Neural cell (in vitro differentiated cells): ENCODE data around the gene ZNF628. TPM values are rescaled to one million over a fixed set of nuclear protein-coding genes. Genes with fewer than 3 reads are reported as not detected.

ENCODE experiments used
- H2AFZ ChIP-seq: fragments of 200-600, 300-800 bp; sonication (generic), shearing (Covaris generic); 2 replicates; pipeline ENCODE4 v1.6.0; 2014; ENCODE audit warnings: low read depth, mild to moderate bottlenecking, antibody characterized with exemption, low read length, moderate library complexity
- H3F3A ChIP-seq: fragments of 200-600 bp; shearing (Covaris generic); 2 replicates; pipeline ENCODE4 v1.6.1; 2016; ENCODE audit warnings: mild to moderate bottlenecking, moderate library complexity, mixed read lengths, antibody characterized with exemption, low read length; ENCODE audit not compliant: insufficient read depth, poor library complexity, severe bottlenecking
- H3K27ac ChIP-seq: fragments of 200-600, 300-800 bp; sonication (generic), shearing (Covaris generic); 2 replicates; pipeline ENCODE4 v1.5.1; 2014; ENCODE audit warnings: mild to moderate bottlenecking, low read length, moderate library complexity
- H3K27me3 ChIP-seq: fragments of 300-800, 200-600 bp; sonication (generic), shearing (Covaris generic); 2 replicates; pipeline ENCODE4 v1.6.0; 2014; ENCODE audit warnings: mild to moderate bottlenecking, low read depth, low read length, moderate library complexity; ENCODE audit not compliant: insufficient read depth
- H3K36me3 ChIP-seq: fragments of 300-800, 200-600 bp; sonication (generic), shearing (Covaris generic); 2 replicates; pipeline ENCODE4 v1.5.1; 2014; ENCODE audit warnings: mild to moderate bottlenecking, antibody characterized with exemption, low read length, moderate library complexity; ENCODE audit not compliant: insufficient read depth
- H3K4me2 ChIP-seq: fragments of 300-800, 200-600 bp; sonication (generic), shearing (Covaris generic); 2 replicates; pipeline ENCODE4 v1.6.0; 2014; ENCODE audit warnings: mild to moderate bottlenecking, low read length
- H3K4me3 ChIP-seq: fragments of 300-800, 200-600 bp; sonication (generic), shearing (Covaris generic); 2 replicates; pipeline ENCODE4 v1.5.1; 2014; ENCODE audit warnings: mild to moderate bottlenecking, low read length, moderate library complexity
- H3K79me2 ChIP-seq: fragments of 200-600 bp; shearing (Covaris generic); replicated peaks from 2 replicates; pipeline ENCODE4 v1.6.0; 2014; ENCODE audit warnings: mild to moderate bottlenecking, low read length, moderate library complexity; ENCODE audit not compliant: insufficient read depth
- H3K9ac ChIP-seq: fragments of 300-800, 200-600 bp; sonication (generic), shearing (Covaris generic); 2 replicates; pipeline ENCODE4 v1.6.1; 2016; ENCODE audit warnings: mild to moderate bottlenecking, low read length, mixed read lengths
- H3K9me2 ChIP-seq: fragments of 200-600 bp; shearing (Covaris generic); 2 replicates; pipeline ENCODE4 v1.6.1; 2016; ENCODE audit warnings: mild to moderate bottlenecking, low read length, mixed read lengths; ENCODE audit not compliant: insufficient read depth
- H3K9me3 ChIP-seq: fragments of 200-600, 300-800 bp; sonication (generic), shearing (Covaris generic); 2 replicates; pipeline ENCODE4 v1.6.1; 2016; ENCODE audit warnings: mild to moderate bottlenecking, mixed run types, low read length, moderate library complexity, mixed read lengths
- H4K20me1 ChIP-seq: fragments of 200-600 bp; shearing (Covaris generic); 2 replicates; pipeline ENCODE4 v1.6.1; 2016; ENCODE audit warnings: mild to moderate bottlenecking, mixed run types; ENCODE audit not compliant: insufficient read depth
- EP300 ChIP-seq: fragments of 450-650 bp; conservative IDR thresholded peaks from 2 replicates; pipeline ENCODE4 v1.6.1; 2014; ENCODE audit warnings: antibody characterized with exemption, mild to moderate bottlenecking, moderate library complexity; ENCODE audit not compliant: poor library complexity, severe bottlenecking
- EZH2 ChIP-seq: fragments of 200-600, 300-800 bp; shearing (Covaris generic), sonication (generic); IDR thresholded peaks from 2 replicates; pipeline ENCODE4 v1.6.1; 2014; ENCODE audit warnings: antibody characterized with exemption, low read length, borderline replicate concordance, mild to moderate bottlenecking; ENCODE audit not compliant: insufficient read depth, poor library complexity, severe bottlenecking
- MXI1 ChIP-seq: fragments of 450-650 bp; conservative IDR thresholded peaks from 2 replicates; pipeline ENCODE4 v1.6.1; 2014; ENCODE audit warnings: antibody characterized with exemption, mild to moderate bottlenecking; ENCODE audit not compliant: poor library complexity, severe bottlenecking
- POLR2AphosphoS5 ChIP-seq: IDR thresholded peaks from 2 replicates; pipeline ENCODE4 v1.6.1; 2012
- RAD21 ChIP-seq: fragments of 450-650 bp; conservative IDR thresholded peaks from 2 replicates; pipeline ENCODE4 v1.6.1; 2014; ENCODE audit warnings: antibody characterized with exemption, mild to moderate bottlenecking, moderate library complexity
- REST ChIP-seq: IDR thresholded peaks from 2 replicates; pipeline ENCODE4 v1.6.1; 2012; ENCODE audit warnings: borderline replicate concordance
- SMC3 ChIP-seq: fragments of 450-650 bp; conservative IDR thresholded peaks from 2 replicates; pipeline ENCODE4 v1.6.1; 2014; ENCODE audit warnings: antibody characterized with exemption, mild to moderate bottlenecking, moderate library complexity; ENCODE audit not compliant: poor library complexity
- TAF1 ChIP-seq: IDR thresholded peaks from 2 replicates; pipeline ENCODE4 v1.6.1; 2012; ENCODE audit warnings: low read depth
- polyA plus RNA-seq: library from polyadenylated mRNA; depleted of rRNA; stranded (reverse); fragments of >200 nt; gene quantifications from 2 replicates; pipeline ENCODE4 v1.2.3, GENCODE V29; 2014
- TF ChIP-seq, protein P1 (sequence below): fragments of 450-650 bp; IDR thresholded peaks from 2 replicates; pipeline ENCODE4 v1.5.1; 2014; ENCODE audit warnings: antibody characterized with exemption, mild to moderate bottlenecking, moderate library complexity; ENCODE audit not compliant: poor library complexity, severe bottlenecking

Gene ZNF628
- polyA plus RNA-seq, 1 donor from 2014 or later = 0.37 TPM

DNA sequence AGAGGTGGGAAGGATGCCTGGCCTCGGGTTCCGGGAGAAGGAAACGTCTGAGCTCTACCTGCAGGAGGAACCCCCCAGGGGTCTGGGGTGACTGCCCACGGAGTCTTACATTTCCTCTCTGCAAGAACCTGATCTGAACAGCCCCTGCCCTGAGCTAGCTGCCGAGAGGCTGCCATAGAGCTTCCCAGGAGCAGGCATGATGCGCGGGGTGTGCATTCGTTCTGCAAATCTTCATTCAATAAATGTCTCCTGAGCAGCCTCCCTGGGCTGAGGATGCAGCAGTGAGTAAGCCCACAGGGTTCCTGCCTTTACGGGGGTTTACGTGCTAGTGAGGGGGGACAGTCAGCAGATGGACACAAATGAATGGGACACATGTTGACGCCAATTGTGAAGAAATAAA, 31.8 kb upstream of the ZNF628 start:
- Histone ChIP-seq H3K9me2 (no peaks in the 10 kb centered on the region), H3K79me2 (no peaks in the 10 kb centered on the region), H3F3A (no peaks in the 10 kb centered on the region), H3K36me3 (no peaks in the 10 kb centered on the region), H3K4me2 (no peak overlapping the region), H3K27me3 (peaks cover 53% of the 10 kb centered on the region), H3K9ac (no peak overlapping the region), H2AFZ (no peak overlapping the region), H3K27ac (no peak overlapping the region), H3K4me3 (peak overlapping the region; percentile 22), H4K20me1 (peaks cover 6% of the 10 kb centered on the region), H3K9me3 (no peaks in the 10 kb centered on the region)
- no peak for TF ChIP-seq TAF1
- TF ChIP-seq MXI1 = no peak
- TF ChIP-seq, protein P1, sequence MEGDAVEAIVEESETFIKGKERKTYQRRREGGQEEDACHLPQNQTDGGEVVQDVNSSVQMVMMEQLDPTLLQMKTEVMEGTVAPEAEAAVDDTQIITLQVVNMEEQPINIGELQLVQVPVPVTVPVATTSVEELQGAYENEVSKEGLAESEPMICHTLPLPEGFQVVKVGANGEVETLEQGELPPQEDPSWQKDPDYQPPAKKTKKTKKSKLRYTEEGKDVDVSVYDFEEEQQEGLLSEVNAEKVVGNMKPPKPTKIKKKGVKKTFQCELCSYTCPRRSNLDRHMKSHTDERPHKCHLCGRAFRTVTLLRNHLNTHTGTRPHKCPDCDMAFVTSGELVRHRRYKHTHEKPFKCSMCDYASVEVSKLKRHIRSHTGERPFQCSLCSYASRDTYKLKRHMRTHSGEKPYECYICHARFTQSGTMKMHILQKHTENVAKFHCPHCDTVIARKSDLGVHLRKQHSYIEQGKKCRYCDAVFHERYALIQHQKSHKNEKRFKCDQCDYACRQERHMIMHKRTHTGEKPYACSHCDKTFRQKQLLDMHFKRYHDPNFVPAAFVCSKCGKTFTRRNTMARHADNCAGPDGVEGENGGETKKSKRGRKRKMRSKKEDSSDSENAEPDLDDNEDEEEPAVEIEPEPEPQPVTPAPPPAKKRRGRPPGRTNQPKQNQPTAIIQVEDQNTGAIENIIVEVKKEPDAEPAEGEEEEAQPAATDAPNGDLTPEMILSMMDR = no peak
- no peak for TF ChIP-seq RAD21
- TF ChIP-seq EP300 = no peak
- no peak for TF ChIP-seq POLR2AphosphoS5
- TF ChIP-seq SMC3 = no peak
- TF ChIP-seq EZH2 = no peak
- TF ChIP-seq REST = no peak

DNA sequence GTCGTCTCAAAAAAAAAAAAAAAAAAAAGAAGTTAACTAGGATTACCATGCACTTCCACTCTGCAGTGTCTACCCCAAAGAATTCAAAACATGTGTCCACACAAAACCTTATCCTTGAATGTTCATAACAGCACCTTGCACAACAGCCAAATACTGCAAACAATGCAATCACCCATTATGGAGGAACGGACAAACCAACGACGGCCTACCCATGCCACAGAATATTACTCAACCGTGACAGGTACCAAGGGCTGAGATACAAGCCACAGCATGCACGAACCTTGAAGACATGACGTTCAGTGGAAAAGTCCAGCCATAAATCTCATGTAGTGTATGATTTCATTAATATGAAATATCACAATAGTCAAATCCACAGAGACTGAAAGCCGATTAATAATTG, 30.4 kb upstream of the ZNF628 start:
- no peaks in the 10 kb centered on the region for H3K9me3 ChIP-seq
- peaks cover 40% of the 10 kb centered on the region for H3K27me3 ChIP-seq
- no peaks in the 10 kb centered on the region for H3F3A ChIP-seq
- no peak overlapping the region for H3K4me3 ChIP-seq
- H3K4me2 ChIP-seq = no peak overlapping the region
- H3K9me2 ChIP-seq = no peaks in the 10 kb centered on the region
- no peak overlapping the region for H3K9ac ChIP-seq
- peaks cover 6% of the 10 kb centered on the region for H4K20me1 ChIP-seq
- no peaks in the 10 kb centered on the region for H3K36me3 ChIP-seq
- H3K27ac ChIP-seq = no peak overlapping the region
- no peak overlapping the region for H2AFZ ChIP-seq
- H3K79me2 ChIP-seq = no peaks in the 10 kb centered on the region
- TF ChIP-seq EP300 (no peak), RAD21 (no peak), SMC3 (no peak)
- TF ChIP-seq, protein P1 = no peak
